ENCODE data around the gene PIP5K1A.
"Not testable (repeated sequence)": the region's sequence is repeated elsewhere in the genome, so short reads cannot be mapped to it uniquely, and the experiment has no call there.

PIP5K1A gene, protein sequence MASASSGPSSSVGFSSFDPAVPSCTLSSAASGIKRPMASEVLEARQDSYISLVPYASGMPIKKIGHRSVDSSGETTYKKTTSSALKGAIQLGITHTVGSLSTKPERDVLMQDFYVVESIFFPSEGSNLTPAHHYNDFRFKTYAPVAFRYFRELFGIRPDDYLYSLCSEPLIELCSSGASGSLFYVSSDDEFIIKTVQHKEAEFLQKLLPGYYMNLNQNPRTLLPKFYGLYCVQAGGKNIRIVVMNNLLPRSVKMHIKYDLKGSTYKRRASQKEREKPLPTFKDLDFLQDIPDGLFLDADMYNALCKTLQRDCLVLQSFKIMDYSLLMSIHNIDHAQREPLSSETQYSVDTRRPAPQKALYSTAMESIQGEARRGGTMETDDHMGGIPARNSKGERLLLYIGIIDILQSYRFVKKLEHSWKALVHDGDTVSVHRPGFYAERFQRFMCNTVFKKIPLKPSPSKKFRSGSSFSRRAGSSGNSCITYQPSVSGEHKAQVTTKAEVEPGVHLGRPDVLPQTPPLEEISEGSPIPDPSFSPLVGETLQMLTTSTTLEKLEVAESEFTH

GRCh38 chr1:151198254-151199127 is at the start of gene PIP5K1A:
Gene PIP5K1A (plus strand): TSS chr1:151198552. CDS start chr1:151198997, 445 bp downstream.
- in situ Hi-C loops (cut with MboI; ENCODE audit: low sequenced_read_pairs) = no loop called here

GRCh38 chr1:151156515-151156819 is 41.9 kb upstream of the PIP5K1A start, which contains the start of gene TNFAIP8L2:
Gene TNFAIP8L2 (plus strand): TSS chr1:151156649. CDS start chr1:151158698, 2,049 bp downstream.
- in situ Hi-C loops (cut with MboI; ENCODE audit: low sequenced_read_pairs) = no loop called here

- in situ Hi-C loops (cut with MboI; ENCODE audit: low sequenced_read_pairs) = no loop called here
These were observed 41.3 kb upstream of the PIP5K1A start for GRCh38 chr1:151157067-151157531.

DNA sequence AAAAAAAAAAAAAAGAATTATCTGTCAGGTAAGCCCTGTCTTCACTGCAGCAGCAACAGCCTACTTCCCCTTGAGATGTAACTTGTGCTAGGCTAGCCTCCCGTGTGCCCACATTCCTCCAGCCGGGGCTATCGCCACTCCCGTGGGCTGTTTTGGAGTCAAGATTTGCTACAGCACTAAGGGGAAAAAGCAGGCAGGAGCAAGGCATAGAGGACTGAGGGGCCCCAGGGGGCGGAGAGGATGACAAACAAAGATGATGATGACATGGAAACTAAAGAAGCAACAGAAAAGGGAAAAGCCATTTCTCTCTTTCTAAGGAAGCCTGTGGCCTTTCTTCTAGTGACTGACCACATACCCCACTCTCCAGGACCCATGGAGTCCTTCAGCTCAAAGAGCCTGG is 40.0 kb upstream of the PIP5K1A start:
- in situ Hi-C loops (cut with MboI; ENCODE audit: low sequenced_read_pairs) = no loop called here

DNA sequence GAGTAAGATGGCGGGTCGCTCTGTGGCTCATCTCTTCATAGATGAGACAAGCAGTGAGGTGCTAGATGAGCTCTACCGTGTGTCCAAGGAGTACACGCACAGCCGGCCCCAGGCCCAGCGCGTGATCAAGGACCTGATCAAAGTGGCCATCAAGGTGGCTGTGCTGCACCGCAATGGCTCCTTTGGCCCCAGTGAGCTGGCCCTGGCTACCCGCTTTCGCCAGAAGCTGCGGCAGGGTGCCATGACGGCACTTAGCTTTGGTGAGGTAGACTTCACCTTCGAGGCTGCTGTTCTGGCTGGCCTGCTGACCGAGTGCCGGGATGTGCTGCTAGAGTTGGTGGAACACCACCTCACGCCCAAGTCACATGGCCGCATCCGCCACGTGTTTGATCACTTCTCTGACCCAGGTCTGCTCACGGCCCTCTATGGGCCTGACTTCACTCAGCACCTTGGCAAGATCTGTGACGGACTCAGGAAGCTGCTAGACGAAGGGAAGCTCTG is 39.6 kb upstream of the PIP5K1A start:
- in situ Hi-C loops (cut with MboI; ENCODE audit: low sequenced_read_pairs) = no loop called here

GRCh38 chr1:151159373-151159772 is 39.0 kb upstream of the PIP5K1A start:
- in situ Hi-C loops (cut with MboI; ENCODE audit: low sequenced_read_pairs) = no loop called here

DNA sequence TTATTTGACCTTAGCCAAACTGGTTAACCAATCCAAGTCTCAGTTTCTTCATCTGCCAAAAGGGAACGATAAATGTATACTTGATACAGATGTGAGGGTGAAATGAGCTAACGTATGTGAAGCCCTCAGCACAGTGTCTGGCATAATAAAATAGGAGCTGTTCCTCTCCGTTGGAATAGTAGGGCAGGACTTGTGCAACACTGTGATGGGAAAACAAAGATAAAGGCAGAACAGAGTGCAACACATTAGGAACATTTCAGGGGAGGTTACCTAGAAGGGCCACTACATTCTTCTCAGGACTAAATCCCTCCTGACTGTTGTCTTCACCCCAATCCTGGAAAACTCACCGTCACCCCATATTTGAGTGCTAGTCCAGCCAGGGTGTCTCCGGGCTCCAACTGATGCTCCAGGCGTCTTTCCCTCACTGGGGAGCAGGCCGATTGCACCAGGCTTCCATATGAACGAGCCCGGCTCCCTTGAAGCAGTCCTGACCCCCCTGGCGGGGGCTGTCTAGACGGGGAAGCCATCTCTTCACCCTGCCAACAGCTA is 33.5 kb upstream of the PIP5K1A start:
- in situ Hi-C loops (cut with MboI; ENCODE audit: low sequenced_read_pairs) = no loop called here

GRCh38 chr1:151165281-151165737 is 33.0 kb upstream of the PIP5K1A start:
- in situ Hi-C loops (cut with MboI; ENCODE audit: low sequenced_read_pairs) = no loop called here

DNA sequence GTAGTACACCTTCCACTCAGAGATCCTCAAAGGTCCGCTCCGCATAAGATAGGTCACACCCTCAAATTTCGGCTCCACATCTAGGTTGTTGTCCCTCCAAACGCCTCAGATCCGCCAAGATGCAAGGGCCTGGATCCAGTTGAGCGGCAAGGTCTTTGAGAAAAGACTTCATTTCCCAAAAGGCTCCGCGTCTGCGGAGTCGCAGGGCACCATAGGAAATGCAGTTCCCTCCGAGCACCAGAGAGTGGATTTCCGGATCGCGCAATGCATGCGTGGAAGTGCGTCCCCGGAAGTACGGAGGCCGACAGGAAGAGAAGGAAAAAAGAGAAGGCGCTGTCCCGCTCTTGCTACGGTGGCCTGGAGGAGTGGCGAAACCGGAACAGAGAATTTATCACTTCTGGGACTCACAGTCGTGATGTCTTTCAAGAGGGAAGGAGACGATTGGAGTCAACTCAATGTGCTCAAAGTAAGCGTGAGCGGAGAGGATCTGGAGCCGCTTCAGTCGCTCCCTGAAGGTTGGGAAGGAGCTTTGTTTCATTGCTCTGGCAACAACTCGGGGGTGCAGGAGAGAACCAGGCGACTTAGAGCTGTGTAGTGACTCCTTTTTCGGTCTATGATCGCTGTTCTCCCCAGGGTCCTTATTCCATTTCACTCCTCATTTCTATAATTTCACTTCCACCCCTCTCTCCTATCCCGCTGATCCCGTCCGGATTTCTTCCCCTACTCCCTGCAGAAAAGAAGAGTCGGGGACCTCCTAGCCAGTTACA is 32.4 kb upstream of the PIP5K1A start, which contains the start of the genes LYSMD1 and SCNM1:
TSS of gene LYSMD1 (minus strand) at position 165 of the 767 bp plus-strand sequence. CDS start 644 bp downstream, outside the sequence.
TSS of gene SCNM1 (plus strand) at position 407 of the 767 bp plus-strand sequence. CDS start at position 416, 9 bp downstream.
- in situ Hi-C loops (cut with MboI; ENCODE audit: low sequenced_read_pairs) = no loop called here

DNA sequence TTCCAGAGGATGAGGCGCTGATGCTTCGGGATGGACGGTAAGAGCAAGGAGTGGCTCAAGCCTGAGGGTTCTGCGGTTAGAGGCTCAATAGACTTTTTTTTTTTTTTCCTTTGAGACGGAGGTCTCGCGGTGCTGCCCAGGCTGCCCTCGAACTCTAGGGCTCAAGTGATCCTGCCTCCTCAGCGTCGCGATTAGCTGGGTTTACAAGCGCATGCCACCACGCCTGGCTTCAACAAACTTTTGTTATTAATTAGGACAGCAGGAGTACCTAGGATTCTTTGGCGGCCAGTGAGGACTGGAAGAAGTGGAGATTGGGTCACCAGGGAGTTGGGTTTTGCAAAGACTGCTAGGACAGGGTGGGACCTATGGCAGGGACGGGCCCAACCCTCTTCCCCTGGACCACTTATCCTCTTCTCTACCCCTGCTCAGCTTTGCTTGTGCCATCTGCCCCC is 31.8 kb upstream of the PIP5K1A start:
- in situ Hi-C loops (cut with MboI; ENCODE audit: low sequenced_read_pairs) = no loop called here

DNA sequence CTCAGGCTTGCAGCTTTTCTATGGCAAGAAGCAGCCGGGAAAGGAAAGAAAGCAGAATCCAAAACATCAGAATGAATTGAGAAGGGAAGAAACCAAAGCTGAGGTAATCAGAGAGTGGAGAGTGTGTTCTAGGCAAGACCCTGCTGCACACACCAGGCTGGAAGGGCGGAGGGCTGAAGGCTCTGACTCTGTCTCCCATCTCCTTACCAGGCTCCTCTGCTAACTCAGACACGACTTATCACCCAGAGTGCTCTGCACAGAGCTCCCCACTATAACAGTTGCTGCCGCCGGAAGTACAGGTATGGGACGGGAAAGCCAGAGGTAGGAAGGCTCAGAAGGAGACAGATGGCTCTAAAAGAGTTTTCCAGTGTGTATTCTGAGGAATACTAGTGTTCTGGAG is 31.2 kb upstream of the PIP5K1A start:
- in situ Hi-C loops (cut with MboI; ENCODE audit: low sequenced_read_pairs) = no loop called here

- in situ Hi-C loops (cut with MboI; ENCODE audit: low sequenced_read_pairs) = no loop called here
These were observed 27.2 kb upstream of the PIP5K1A start for GRCh38 chr1:151171190-151171589.

DNA sequence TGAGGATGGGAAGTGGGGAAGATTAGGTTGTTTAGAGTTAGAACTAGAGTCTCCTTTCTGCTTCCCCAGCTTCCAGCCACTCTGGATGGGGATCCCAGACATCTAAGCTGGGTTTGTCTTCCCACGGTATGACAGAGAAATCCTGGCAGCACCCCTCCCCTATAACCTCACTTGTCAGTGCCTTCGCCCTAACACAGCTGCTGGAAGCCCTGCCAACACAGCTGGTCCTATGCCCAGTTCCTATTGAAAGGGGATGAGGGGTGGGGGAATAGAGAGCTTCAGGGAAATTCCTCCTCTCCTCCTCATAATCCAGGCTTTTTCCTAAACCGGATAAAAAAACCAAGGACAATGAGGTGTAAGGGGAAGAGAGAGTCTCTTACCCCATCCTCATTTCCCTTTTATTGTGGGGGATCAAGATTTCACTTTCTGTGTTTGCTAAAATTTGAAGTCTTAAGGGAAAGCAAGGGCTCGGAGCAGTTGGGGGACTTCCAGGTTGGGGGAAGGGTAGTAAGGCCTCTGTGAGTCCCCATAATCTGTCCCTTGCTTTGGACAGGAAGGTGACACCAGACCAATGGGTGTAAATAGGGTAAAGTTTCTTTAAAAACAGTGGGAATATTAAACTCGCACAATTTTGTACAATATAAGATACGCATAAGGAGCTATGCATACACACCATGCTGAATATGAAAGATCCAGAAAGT is 23.2 kb upstream of the PIP5K1A start:
- in situ Hi-C loops (cut with MboI; ENCODE audit: low sequenced_read_pairs) = no loop called here

DNA sequence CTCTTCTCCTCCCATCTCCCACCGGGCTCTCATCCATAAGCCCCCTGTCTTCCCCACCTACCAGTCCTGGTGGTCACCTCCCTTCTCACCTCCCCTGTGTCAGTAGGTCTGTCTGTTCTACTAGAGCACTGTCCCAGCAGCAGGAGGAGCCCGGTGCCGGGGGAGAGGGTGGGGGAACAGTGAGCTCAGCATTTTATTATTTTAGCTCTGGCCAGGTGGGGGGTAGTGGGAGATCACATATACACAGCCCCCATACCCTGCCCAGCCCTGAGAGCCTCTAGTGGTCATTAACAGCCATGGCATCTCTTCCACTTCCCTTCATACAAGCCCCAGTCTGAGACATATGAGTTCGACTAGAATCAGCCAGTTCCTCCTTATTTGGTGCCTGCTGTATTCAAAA is 22.5 kb upstream of the PIP5K1A start, which contains the start of gene TMOD4:
TSS of gene TMOD4 (minus strand) at position 119 of the 400 bp plus-strand sequence. CDS start 1,106 bp downstream, outside the sequence.
- in situ Hi-C loops (cut with MboI; ENCODE audit: low sequenced_read_pairs) = no loop called here

DNA sequence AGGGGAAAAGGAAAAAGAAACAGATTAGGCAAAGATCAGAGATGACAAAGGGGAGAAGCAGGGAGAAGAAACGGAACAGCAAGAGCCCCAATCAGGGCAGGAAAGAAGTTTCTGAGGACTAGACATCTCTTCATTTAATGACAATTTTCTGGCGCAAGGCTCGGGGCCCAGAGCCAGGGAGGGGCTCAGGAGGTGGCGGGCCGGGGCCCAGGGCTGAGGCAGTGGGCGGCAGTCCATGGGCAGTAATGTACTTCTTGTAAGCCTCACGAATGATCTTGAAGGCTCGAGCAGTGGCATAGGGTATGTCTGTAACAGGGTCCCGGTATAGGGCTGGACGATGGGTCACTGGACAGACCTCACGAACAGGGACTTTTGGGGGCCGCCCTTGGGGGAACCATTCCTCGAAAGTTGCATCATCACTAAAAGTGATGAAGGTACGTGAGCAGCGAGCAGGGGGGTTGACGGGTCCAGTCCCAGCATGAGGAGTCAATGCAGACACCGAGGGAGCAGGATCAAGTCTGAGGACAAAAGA is 21.8 kb upstream of the PIP5K1A start:
- in situ Hi-C loops (cut with MboI; ENCODE audit: low sequenced_read_pairs) = no loop called here

GRCh38 chr1:151184211-151184610 is 14.1 kb upstream of the PIP5K1A start:
- in situ Hi-C loops (cut with MboI; ENCODE audit: low sequenced_read_pairs) = no loop called here

- in situ Hi-C loops (cut with MboI; ENCODE audit: low sequenced_read_pairs) = no loop called here
These were observed 11.1 kb upstream of the PIP5K1A start for GRCh38 chr1:151187205-151187604.

GRCh38 chr1:151188667-151189066 is 9.7 kb upstream of the PIP5K1A start:
- in situ Hi-C loops (cut with MboI; ENCODE audit: low sequenced_read_pairs) = not testable (repeated sequence)

All from HL-60/S4 treated with retinoic acid at 250 ng/mL for 4 days and 3 days (cell line).